SK-N-SH (cell line): Measurements from ENCODE around the gene SYT1. TPM values are rescaled to one million over a fixed set of nuclear protein-coding genes. Genes with fewer than 3 reads are reported as not detected.

ENCODE experiments used
- CTCF ChIA-PET: fragments of 300-600, 350-600 bp; formaldehyde crosslinking; extraction: SDS; loops from one replicate; lab custom pipeline; 2021; lab: Yijun Ruan, JAX
- POLR2A ChIA-PET: fragments of 350-600 bp; sonication (Branson Sonifier 250); formaldehyde crosslinking; extraction: SDS; loops from one replicate; lab custom pipeline; 2020; ENCODE audit warnings: antibody characterized with exemption, inconsistent platforms; lab: Yijun Ruan, JAX
- DNase-seq: peaks from one replicate; pipeline ENCODE4 v3.0.0; 2012
- H2AFZ ChIP-seq: fragments of 200-600 bp; sonication (generic); 2 replicates; pipeline ENCODE4 v1.8.1; 2016; ENCODE audit warnings: antibody characterized with exemption, mild to moderate bottlenecking, low read depth
- H3F3A ChIP-seq: fragments of 200-600 bp; sonication (generic); replicated peaks from 2 replicates; pipeline ENCODE3; 2016; ENCODE audit warnings: antibody characterized with exemption, mild to moderate bottlenecking; ENCODE audit not compliant: insufficient read depth
- H3K27ac ChIP-seq, 2 experiments: fragments of 200-500 bp in 1 of 2; fragments of 200-600 bp in 1 of 2; sonication (Bioruptor generic) in 1 of 2; sonication (generic), shearing (Covaris generic) in 1 of 2; 2 replicates each; pipeline versions ENCODE4 v1.5.1 to v1.6.1; 2014 to 2016; ENCODE audit warnings: low read depth in 2 of 2, inconsistent platforms in 1 of 2, low read length in 1 of 2, mild to moderate bottlenecking in 1 of 2, mixed read lengths in 1 of 2
- H3K27me3 ChIP-seq: fragments of 200-600 bp; sonication (generic), shearing (Covaris generic); 2 replicates; pipeline ENCODE4 v1.6.1; 2016; ENCODE audit warnings: mixed run types; ENCODE audit not compliant: insufficient read depth
- H3K36me3 ChIP-seq, 2 experiments: fragments of 200-500 bp in 1 of 2; fragments of 200-600 bp in 1 of 2; sonication (Bioruptor generic) in 1 of 2; sonication (generic) in 1 of 2; replicated peaks in 1 of 2; 2 replicates each; pipeline versions ENCODE3 to v1.5.1; 2014 to 2016; ENCODE audit warnings: low read length in 1 of 2, mild to moderate bottlenecking in 1 of 2; ENCODE audit not compliant: insufficient read depth in 2 of 2, control insufficient read depth in 1 of 2
- H3K4me1 ChIP-seq, 2 experiments: fragments of 200-500 bp in 1 of 2; fragments of 200-600 bp in 1 of 2; sonication (Bioruptor generic) in 1 of 2; sonication (generic), shearing (Covaris generic) in 1 of 2; 2 replicates each; pipeline versions ENCODE4 v1.5.1 to v1.6.1; 2014 to 2016; ENCODE audit warnings: low read depth in 1 of 2, low read length in 1 of 2, mixed run types in 1 of 2; ENCODE audit not compliant: insufficient read depth in 2 of 2, control insufficient read depth in 1 of 2
- H3K4me2 ChIP-seq: fragments of 200-600 bp; sonication (generic), shearing (Covaris generic); 2 replicates; pipeline ENCODE4 v1.6.1; 2017; ENCODE audit warnings: mixed run types
- H3K4me3 ChIP-seq, 2 experiments: fragments of 200-500 bp in 1 of 2; fragments of 200-600 bp in 1 of 2; sonication (Bioruptor generic) in 1 of 2; sonication (generic), shearing (Covaris generic) in 1 of 2; 2 replicates each; pipeline versions ENCODE4 v1.5.1 to v1.8.1; 2014 to 2016; ENCODE audit warnings: low read depth in 2 of 2, inconsistent platforms in 1 of 2, low read length in 1 of 2, mild to moderate bottlenecking in 1 of 2, mixed read lengths in 1 of 2, moderate library complexity in 1 of 2
- H3K79me2 ChIP-seq: fragments of 200-600 bp; sonication (generic); 2 replicates; pipeline ENCODE4 v1.8.1; 2017; ENCODE audit warnings: mild to moderate bottlenecking; ENCODE audit not compliant: insufficient read depth
- H3K9ac ChIP-seq: fragments of 200-600 bp; sonication (generic); 2 replicates; pipeline ENCODE4 v1.6.1; 2017; ENCODE audit warnings: mixed run types
- H3K9me2 ChIP-seq: fragments of 200-600 bp; sonication (generic); 2 replicates; pipeline ENCODE4 v1.6.1; 2017; ENCODE audit warnings: mixed run types
- H3K9me3 ChIP-seq: fragments of 200-600 bp; sonication (generic); 2 replicates; pipeline ENCODE4 v1.6.1; 2017; ENCODE audit warnings: mixed run types, mild to moderate bottlenecking, moderate library complexity
- H4K20me1 ChIP-seq: fragments of 200-600 bp; sonication (generic); 2 replicates; pipeline ENCODE4 v1.6.1; 2017; ENCODE audit warnings: mild to moderate bottlenecking, mixed run types; ENCODE audit not compliant: insufficient read depth
- CHD2 ChIP-seq: fragments of 150-350 bp; IDR thresholded peaks from 2 replicates; pipeline ENCODE4 v1.6.1; 2018; ENCODE audit warnings: low read length; ENCODE audit not compliant: partially characterized antibody
- EP300 ChIP-seq, 2 experiments: IDR thresholded peaks; 2 replicates each; pipeline versions ENCODE4 v1.4.0 to v1.6.1; 2012; ENCODE audit warnings: borderline replicate concordance in 1 of 2, low read depth in 1 of 2, low read length in 1 of 2
- MXI1 ChIP-seq: IDR thresholded peaks from 2 replicates; pipeline ENCODE4 v1.6.1; 2012; ENCODE audit warnings: mild to moderate bottlenecking, low read depth, low read length, improper control_type of control experiment
- RAD21 ChIP-seq: IDR thresholded peaks from 2 replicates; pipeline ENCODE4 v1.6.1; 2012; ENCODE audit warnings: mild to moderate bottlenecking, low read length
- RCOR1 ChIP-seq: fragments of 150-350 bp; IDR thresholded peaks from 2 replicates; pipeline ENCODE4 v1.6.1; 2017; ENCODE audit warnings: antibody characterized with exemption, low read length
- RFX5 ChIP-seq: IDR thresholded peaks from 2 replicates; pipeline ENCODE4 v1.6.1; 2012; ENCODE audit warnings: mild to moderate bottlenecking, improper control_type of control experiment, low read length
- RXRA ChIP-seq: IDR thresholded peaks from 2 replicates; pipeline ENCODE4 v1.4.0; 2012; ENCODE audit warnings: low read depth, mild to moderate bottlenecking, borderline replicate concordance
- SIN3A ChIP-seq: IDR thresholded peaks from 2 replicates; pipeline ENCODE4 v1.6.1; 2012; ENCODE audit warnings: low read depth, mild to moderate bottlenecking, low read length, moderate library complexity, borderline replicate concordance
- TCF12 ChIP-seq: IDR thresholded peaks from 2 replicates; pipeline ENCODE4 v1.4.0; 2012
- ZBTB33 ChIP-seq: IDR thresholded peaks from 2 replicates; pipeline ENCODE4 v1.4.0; 2012; ENCODE audit warnings: low read depth, borderline replicate concordance
- WGBS: methylation state at CpG from one replicate; pipeline ENCODE4 v1.1.6; 2017; ENCODE audit warnings: low lambda C conversion rate; 5-methylcytosine and 5-hydroxymethylcytosine counted together
- polyA plus RNA-seq, 3 experiments: library from polyadenylated mRNA; depleted of rRNA; stranded (reverse); fragments of >200 nt; gene quantifications; 2 replicates each; pipeline ENCODE4 v1.2.3, GENCODE V29; 2012

SYT1 gene
- polyA plus RNA-seq, 1 of the 3 experiments (the other 2 are of a cell fraction), result 12.7 TPM

GRCh38 chr12:78931466-78931990 is 67.0 kb downstream of the SYT1 start:
- Histone ChIP-seq H3F3A (peaks cover 19% of the 10 kb centered on the region), H4K20me1 (no peaks in the 10 kb centered on the region), H3K9me2 (no peaks in the 10 kb centered on the region), H3K27me3 (no peaks in the 10 kb centered on the region), H3K27ac (peak overlapping the region in 1 of 2 experiments; percentile 81; a peak in 2 of 4 replicates)
- TF ChIP-seq RAD21, result peak; percentile 34
- peak; percentile 28; the same call in 1 of the 2 replicates for TF ChIP-seq MXI1
- peak in 1 of 2 experiments; percentile 69; a peak in 2 of 4 replicates for TF ChIP-seq EP300 (IDR thresholded peaks at IDR 0.05; ENCODE audit: borderline replicate concordance in 1 of 2, low read depth in 1 of 2, low read length in 1 of 2)
- no peak for TF ChIP-seq RXRA
- TF ChIP-seq SIN3A, result no peak
- peak; percentile 46 for TF ChIP-seq CHD2
- peak; percentile 56; the same call in 1 of the 2 replicates for TF ChIP-seq RCOR1
- TF ChIP-seq, all 33 proteins: peak for 5
- Histone ChIP-seq H3K4me2 (no peak overlapping the region), H3K36me3 (peaks cover 10 to 26% of the 10 kb centered on the region in 2 experiments), H3K79me2 (no peaks in the 10 kb centered on the region), H3K9ac (no peak overlapping the region), H3K4me1 (peaks cover 7 to 8% of the 10 kb centered on the region in 2 experiments; a peak in 3 of 4 replicates), H3K9me3 (no peaks in the 10 kb centered on the region), H2AFZ (no peak overlapping the region), H3K4me3 (no peak overlapping the region)
- peak; percentile 40 for DNase-seq
- POLR2A ChIA-PET, result interaction anchor here (1.3 kb wide), 1 partner anchor 20 kb away, joined by 3 read pairs; no protein-coding TSS in a partner anchor
- WGBS, result 100% methylated on average over 1 of the region's 1 CpG
- CTCF ChIA-PET, result interaction anchor here (1.0 kb wide), 1 partner anchor 413 kb away, joined by 3 read pairs; no protein-coding TSS in a partner anchor

GRCh38 chr12:78933014-78933413 is 68.4 kb downstream of the SYT1 start:
- Histone ChIP-seq H2AFZ (no peak overlapping the region), H3K9ac (no peak overlapping the region), H3K4me3 (no peak overlapping the region), H3K9me2 (no peaks in the 10 kb centered on the region), H3F3A (peaks cover 9% of the 10 kb centered on the region), H3K36me3 (peaks cover 4 to 16% of the 10 kb centered on the region in 2 experiments), H3K79me2 (no peaks in the 10 kb centered on the region), H4K20me1 (no peaks in the 10 kb centered on the region), H3K9me3 (no peaks in the 10 kb centered on the region), H3K27ac (no peak overlapping the region), H3K27me3 (no peaks in the 10 kb centered on the region), H3K4me2 (no peak overlapping the region), H3K4me1 (peaks cover 16 to 21% of the 10 kb centered on the region in 2 experiments; a peak in 3 of 4 replicates)
- no peak for DNase-seq
- ChIA-PET POLR2A (no interaction called here), CTCF (interaction anchor here (0.7 kb wide), 1 partner anchor 395 kb away, joined by 3 read pairs; no protein-coding TSS in a partner anchor)
- TF ChIP-seq RFX5 (no peak), TCF12 (peak; percentile 22; the same call in 1 of the 2 replicates)
- WGBS, result 89% methylated on average over 2 of the region's 2 CpGs

GRCh38 chr12:78938341-78939084 is 73.9 kb downstream of the SYT1 start:
- Histone ChIP-seq H3K4me2 (no peak overlapping the region), H3K36me3 (peaks cover 6 to 25% of the 10 kb centered on the region in 2 experiments), H3K27me3 (no peaks in the 10 kb centered on the region), H3K9me3 (no peaks in the 10 kb centered on the region), H3K4me3 (no peak overlapping the region), H3K4me1 (peaks cover 17 to 29% of the 10 kb centered on the region in 2 experiments; a peak in 3 of 4 replicates), H3K79me2 (no peaks in the 10 kb centered on the region), H4K20me1 (no peaks in the 10 kb centered on the region), H3K9me2 (no peaks in the 10 kb centered on the region), H3K9ac (no peak overlapping the region), H3F3A (peaks cover 10% of the 10 kb centered on the region), H2AFZ (no peak overlapping the region), H3K27ac (peak overlapping the region in 1 of 2 experiments; percentile 60; a peak in 2 of 4 replicates)
- ChIA-PET CTCF (interaction anchor here (1.4 kb wide), 1 partner anchor 8 kb away, joined by 5 read pairs; no protein-coding TSS in a partner anchor), POLR2A (interaction anchor here (0.6 kb wide), 1 partner anchor 75 kb away, joined by 4 read pairs; no protein-coding TSS in a partner anchor)
- DNase-seq, result no peak
- WGBS, result 35% methylated on average over 4 of the region's 4 CpGs
- TF ChIP-seq RFX5, result no peak
- TF ChIP-seq ZBTB33, result no peak
- peak in 1 of 2 experiments; percentile 63; a peak in 1 of 4 replicates for TF ChIP-seq EP300 (IDR thresholded peaks at IDR 0.05; ENCODE audit: borderline replicate concordance in 1 of 2, low read depth in 1 of 2, low read length in 1 of 2)
